GM10847 (cell line): Measurements from ENCODE around the gene C16orf74.

ENCODE experiments used
- POLR2A ChIP-seq: IDR thresholded peaks from 2 replicates; pipeline ENCODE4 v1.6.1; 2011; ENCODE audit not compliant: insufficient read length; ENCODE audit errors: extremely low read depth

C16orf74 gene

GRCh38 chr16:85750827-85751697 lies at the start of gene C16orf74:
TSS of gene C16orf74 (minus strand) at chr16:85751096. CDS start at chr16:85735217, 15,879 bp downstream.
- peak; percentile 9 for TF ChIP-seq POLR2A

GRCh38 chr16:85800321-85800669 lies 49.4 kb upstream of the C16orf74 start:
- TF ChIP-seq POLR2A = no peak

GRCh38 chr16:85799497-85800320 lies 48.8 kb upstream of the C16orf74 start, which contains the start of the genes COX4I1 and EMC8:
TSS of gene COX4I1 (plus strand) at chr16:85799695. CDS start at chr16:85801206, 1,511 bp downstream.
TSS of gene EMC8 (minus strand) at chr16:85799544. CDS start at chr16:85799295, 249 bp downstream.
- peak; percentile 96 for TF ChIP-seq POLR2A

- no peak for TF ChIP-seq POLR2A
These were observed 48.1 kb upstream of the C16orf74 start for GRCh38 chr16:85798901-85799496.

GRCh38 chr16:85798283-85798776 lies 47.4 kb upstream of the C16orf74 start:
- TF ChIP-seq POLR2A = no peak

GRCh38 chr16:85796599-85796998 lies 45.7 kb upstream of the C16orf74 start:
- TF ChIP-seq POLR2A = no peak

GRCh38 chr16:85796152-85796551 lies 45.3 kb upstream of the C16orf74 start:
- no peak for TF ChIP-seq POLR2A

GRCh38 chr16:85794696-85795095 lies 43.8 kb upstream of the C16orf74 start:
- no peak for TF ChIP-seq POLR2A

- no peak for TF ChIP-seq POLR2A
These were observed 42.9 kb upstream of the C16orf74 start for GRCh38 chr16:85793662-85794298.

- no peak for TF ChIP-seq POLR2A
These were observed 38.9 kb upstream of the C16orf74 start for GRCh38 chr16:85789773-85790172.

- TF ChIP-seq POLR2A = no peak
These were observed 37.9 kb upstream of the C16orf74 start for GRCh38 chr16:85788819-85789218.

GRCh38 chr16:85785927-85786326 lies 35.0 kb upstream of the C16orf74 start:
- TF ChIP-seq POLR2A = no peak

- TF ChIP-seq POLR2A = no peak
These were observed 33.9 kb upstream of the C16orf74 start for GRCh38 chr16:85784813-85785212.

- TF ChIP-seq POLR2A = no peak
These were observed 32.5 kb upstream of the C16orf74 start for GRCh38 chr16:85783441-85783840.

- no peak for TF ChIP-seq POLR2A
These were observed 31.6 kb upstream of the C16orf74 start for GRCh38 chr16:85782451-85782850.

GRCh38 chr16:85781695-85782370 lies 30.9 kb upstream of the C16orf74 start:
- TF ChIP-seq POLR2A = no peak
